ENCODE results near the gene NFE2L3.

DNA sequence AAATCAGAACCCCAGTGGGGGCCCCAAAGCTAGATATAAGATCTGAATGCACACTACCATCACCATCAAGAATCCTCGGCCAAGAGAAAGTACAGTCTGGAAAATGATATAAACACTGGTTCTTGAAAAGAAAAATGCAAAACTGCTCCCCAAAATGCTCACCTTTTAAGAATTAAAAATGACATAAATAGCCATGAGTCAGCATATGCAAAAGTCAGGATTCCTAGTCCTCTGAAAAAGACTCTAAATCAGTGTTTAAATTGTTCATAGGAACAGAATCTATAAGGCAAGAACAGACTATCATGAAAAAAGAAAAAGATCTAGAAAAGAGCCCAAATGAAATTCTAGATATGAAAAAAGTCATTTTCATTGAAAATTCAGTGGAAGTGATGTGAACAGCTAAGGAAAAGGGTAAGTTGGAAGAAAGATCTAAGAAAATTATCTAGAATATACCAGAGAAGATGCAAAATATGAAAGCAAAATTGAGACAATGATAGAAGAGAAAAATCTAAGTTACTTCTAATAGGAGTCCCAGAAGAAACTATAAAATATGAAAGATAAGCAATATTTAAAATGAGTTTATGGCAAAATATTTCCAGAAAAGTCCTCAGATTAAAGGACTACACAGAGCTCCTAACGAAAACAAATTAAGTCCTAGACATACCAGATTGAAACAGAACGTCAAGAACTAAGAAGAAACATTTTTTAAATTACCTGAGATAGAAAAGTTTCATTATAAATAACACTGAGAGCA, 29.7 kb downstream of the NFE2L3 start:
- no peak for TF ChIP-seq POLR2A (IDR thresholded peaks at IDR 0.05)
- TF ChIP-seq CTCF (IDR thresholded peaks at IDR 0.05): no peak
